GM23338 (cell line): ENCODE results near the gene STK24.

Experiments used
- CTCF ChIP-seq, 2 experiments: fragments of 200-600 bp in 1 of 2; sonication (generic) in 1 of 2; conservative IDR thresholded peaks; 2 replicates each; pipeline versions ENCODE4 v1.5.1 to v1.6.1; 2016 to 2017; ENCODE audit warnings: antibody characterized with exemption in 2 of 2, low read depth in 2 of 2, mild to moderate bottlenecking in 2 of 2, moderate library complexity in 1 of 2
- EZH2phosphoT487 ChIP-seq: fragments of 200-600 bp; sonication (generic); IDR thresholded peaks from one replicate; pipeline ENCODE4 v1.8.1; 2018; ENCODE audit warnings: antibody characterized with exemption; ENCODE audit not compliant: unreplicated experiment

GRCh38 chr13:98527526-98527925 is 49.4 kb downstream of the STK24 start:
- TF ChIP-seq EZH2phosphoT487 (no peak), CTCF (conservative IDR thresholded peaks at IDR 0.05; ENCODE audit: low read depth in 2 of 2) (no peak)
